NCI-H1436 treated with DMSO at 0.1 percent for 48 hours (cell line): Measurements from ENCODE around the gene HYAL2.
A peak's percentile ranks its signal among the peaks of the same experiment; 100 is the strongest.
"Not testable (repeated sequence)": the region's sequence is repeated elsewhere in the genome, so short reads cannot be mapped to it uniquely, and the experiment has no call there.

ENCODE experiments used
- DNase-seq: peaks from one replicate; lab custom pipeline; 2025; lab: John Stamatoyannopoulos, UW

Gene HYAL2

DNA sequence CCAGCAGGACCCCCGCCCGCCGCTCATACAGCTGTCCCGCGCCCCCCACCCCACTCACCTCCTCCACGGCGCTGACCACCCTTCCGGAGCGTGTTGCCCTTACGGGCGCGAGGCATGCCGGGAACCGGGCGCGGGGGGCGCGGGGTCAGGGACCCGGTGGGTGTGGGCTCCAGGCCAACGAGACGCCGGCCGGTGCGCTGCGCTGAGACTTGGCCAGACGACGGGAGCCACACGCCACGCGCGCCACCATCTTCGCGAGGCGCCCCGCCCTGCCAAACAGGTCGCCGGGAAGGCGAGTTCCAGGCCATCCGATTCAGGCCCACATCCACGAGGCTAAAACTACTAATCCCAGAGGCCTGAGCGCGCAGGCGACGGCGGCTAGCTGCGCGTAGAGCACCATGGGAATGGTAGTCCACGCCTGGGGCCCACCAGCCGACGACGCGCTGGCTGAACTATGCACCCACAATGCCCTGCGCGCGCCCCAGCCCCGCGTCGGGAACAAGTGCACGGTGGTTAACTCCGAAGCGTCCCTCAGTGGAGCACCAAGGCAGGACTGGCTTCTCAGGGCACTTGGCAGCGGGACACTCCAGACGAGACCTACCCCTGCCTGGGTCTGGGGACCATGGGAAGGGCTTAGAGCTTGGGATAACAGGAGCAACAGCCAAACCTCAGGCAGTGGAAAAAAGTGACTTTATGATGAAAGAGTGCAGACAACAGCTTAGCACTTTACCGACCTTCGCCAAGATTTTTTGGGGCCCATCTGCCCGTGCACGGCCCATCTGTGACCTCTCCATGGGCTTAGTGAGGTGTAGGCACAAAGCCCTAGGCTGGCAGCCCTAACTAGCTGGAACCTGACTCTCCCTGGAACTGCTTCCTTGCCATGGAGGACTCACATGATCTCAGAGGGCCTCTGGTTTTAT, 30.1 kb downstream of the HYAL2 start, which contains the start of gene IFRD2:
IFRD2 (minus strand) TSS at position 271 of the 920 bp plus-strand sequence; CDS start at position 116, 155 bp downstream.
- peak; percentile 64 for DNase-seq

DNA sequence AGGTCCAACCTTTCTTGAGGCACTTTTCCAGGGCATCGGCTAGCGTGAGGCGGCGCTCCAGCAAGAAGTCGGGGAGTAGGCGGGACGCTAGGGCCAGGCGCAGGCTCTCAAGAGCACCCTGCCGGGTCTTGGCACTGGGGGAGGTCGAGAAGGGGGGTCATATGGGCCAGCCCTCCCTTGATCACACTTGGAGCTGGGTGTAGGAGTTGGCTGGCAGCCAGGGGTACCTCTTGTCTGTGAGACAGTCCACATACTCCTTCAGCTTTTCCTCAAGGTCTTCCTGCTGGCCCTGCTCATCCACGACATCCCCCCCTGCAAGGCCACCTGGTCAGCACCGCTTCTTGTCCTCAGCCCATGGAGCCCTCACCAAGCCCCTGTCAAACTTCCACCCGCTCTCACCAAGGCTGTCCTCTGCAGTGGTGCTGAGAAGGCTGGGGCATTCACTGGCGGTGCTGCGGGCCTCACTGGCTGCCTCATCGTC, 32.3 kb downstream of the HYAL2 start:
- DNase-seq = no peak

DNA sequence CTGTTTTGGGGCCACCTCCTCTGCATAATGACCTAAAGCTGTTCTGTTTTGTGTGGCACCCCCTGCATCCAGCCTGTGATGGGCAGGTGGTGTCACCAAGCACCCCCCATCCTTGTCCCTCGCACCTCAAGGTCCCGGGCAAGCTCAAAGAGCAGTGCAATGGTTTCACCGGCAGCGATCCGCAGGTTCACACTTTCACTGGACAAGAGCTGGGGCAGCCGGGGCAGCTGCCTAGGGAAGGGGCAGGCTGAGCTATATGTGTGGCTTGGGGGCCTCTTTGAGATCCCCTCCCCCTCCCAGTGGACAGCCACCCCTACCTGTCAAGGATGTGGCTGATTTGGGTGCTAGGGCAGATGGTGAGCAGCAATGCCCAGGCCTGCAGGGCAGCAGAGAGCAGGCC, 33.4 kb downstream of the HYAL2 start:
- DNase-seq = no peak

DNA sequence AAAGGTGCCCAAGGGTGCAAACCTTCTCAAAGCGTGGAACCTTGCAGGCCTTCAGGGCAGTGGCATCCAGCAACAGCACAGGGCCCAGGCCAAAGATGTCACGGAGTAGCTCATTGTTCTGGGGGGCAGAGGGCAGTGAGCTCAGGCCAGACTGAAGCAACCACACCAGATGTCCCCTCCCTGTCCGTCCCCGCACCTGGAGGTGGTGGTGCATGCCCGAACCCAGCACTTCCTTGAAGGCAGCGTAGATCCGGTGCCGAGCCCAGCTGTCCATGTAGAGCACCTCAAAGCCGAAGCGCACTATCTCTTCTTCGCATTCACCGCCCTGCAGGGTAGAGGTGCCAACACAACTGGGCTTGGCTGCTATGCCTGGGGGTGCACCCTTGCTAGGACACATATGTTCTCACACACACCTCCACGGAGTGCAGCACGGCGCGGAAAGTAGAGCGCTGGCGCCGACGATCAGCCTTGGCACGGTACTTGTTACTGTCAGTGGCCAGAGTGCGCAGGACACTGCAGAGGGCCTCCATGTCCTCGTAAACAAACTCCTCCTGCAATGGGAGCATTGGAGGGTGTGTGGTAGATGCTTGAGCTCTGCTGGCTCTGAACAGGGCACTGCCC, 34.0 kb downstream of the HYAL2 start:
- DNase-seq = no peak

DNA sequence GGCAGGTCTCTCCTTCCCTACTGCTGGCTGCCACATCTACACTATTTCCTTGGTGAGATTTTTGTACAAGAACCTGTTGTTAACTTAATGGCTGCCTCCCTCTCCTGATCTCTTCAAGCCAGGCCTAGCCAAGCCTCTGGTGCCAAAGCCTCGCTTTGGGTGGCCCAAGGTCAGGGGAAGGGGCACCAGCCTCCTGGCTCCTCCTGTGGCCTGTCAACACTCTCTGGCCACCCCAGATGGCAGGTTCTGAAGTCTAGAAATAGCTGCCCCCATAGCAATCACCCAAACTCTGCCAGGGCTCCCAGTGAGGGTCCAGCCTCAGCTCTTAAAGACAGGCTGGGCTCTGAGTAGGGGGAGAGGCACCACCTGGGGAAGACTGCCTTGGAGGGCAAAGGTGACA, 35.3 kb downstream of the HYAL2 start:
- no peak for DNase-seq

DNA sequence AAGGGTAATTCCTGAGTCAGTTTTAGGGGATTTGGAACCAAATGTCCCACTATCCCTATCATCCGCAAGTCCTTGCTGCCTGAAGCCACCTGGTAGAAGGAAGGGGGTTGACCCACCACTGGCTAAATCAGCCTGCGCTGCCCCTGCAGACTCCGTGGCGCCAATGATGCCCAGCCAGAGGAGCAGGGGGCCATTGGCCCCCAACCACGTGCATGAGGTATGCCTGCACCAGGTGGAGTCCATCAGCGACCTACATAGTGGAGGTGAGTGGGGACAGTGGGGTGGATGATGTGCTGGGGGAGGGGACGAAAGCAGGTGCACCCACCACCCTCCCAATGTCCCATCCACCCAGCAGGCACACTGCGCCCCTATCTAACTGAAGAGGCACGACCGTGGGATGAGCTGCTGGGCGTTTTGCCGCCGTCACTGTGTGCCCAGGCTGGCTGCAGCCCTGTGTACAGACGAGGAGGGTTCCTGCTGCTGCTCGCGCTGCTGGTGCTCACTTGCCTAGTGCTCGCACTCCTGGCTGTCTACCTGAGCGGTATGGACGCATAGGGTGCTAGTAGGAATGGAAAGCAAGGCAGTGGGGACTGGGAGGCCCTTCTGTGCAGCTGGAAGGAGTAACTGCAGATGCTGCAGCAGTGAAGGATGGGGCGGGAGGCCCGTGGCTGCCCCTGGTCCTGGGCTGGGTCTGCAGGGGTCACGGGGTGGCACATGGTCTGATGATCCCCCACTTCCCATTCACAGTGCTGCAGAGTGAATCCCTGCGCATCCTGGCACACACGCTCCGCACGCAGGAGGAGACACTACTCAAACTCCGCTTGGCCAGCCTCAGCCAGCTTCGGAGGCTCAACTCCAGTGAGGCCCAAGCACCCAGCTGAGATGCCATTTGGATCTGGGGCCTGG, 36.0 kb downstream of the HYAL2 start:
- no peak for DNase-seq

DNA sequence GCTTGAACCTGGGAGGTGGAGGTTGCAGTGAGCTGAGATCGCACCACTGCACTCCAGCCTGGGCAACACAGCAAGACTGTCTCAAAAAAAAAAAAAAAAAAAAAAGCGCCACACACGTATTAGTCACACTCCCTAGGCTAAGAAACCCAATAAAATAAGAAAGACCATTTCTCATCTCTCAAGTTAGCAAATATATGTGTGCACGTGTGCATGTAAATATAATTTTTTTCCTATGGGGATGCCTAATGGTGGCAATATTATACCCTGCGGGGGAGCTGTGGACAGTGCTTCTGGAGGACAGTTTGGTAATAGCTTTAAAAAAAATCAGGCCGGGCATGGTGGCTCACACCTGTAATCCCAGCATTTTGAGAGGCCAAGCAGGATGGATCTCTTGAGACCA, 38.4 kb downstream of the HYAL2 start:
- DNase-seq = not testable (repeated sequence)

DNA sequence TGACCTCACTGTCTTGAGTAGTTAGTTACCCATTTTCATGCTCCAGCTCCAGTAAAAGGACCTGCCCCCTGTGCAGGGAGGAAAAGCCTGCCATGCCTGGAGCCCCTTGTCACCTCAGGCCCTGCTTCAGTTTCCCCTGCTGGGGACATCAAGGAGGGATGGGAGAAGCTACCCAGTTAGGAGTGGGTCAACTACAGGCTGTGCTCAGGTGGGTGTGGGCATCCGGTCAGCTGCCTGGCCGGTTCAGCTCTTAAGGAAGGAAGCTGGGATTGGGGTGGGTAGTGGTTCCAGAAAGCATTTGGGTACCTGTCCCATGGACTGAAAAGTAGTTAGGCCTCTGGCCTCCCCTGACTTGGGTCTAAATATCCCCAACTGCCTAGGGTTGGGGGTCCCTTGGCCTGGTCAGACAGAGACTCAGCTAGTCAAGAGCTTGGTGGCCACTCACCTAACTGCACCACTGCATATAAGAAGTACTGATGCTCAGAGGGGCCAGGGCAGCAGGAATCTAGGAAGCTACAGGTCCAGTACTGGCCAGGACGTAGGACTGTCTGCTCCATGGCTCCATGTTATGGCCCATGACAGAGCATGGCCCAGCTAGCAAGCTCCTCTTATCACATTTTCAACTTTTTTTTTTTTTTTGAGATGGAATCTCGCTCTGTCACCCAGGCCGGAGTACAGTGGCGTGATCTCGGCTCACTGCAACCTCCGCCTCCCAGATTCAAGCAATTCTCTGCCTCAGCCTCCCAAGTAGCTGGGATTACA, 43.1 kb downstream of the HYAL2 start:
- no peak for DNase-seq

DNA sequence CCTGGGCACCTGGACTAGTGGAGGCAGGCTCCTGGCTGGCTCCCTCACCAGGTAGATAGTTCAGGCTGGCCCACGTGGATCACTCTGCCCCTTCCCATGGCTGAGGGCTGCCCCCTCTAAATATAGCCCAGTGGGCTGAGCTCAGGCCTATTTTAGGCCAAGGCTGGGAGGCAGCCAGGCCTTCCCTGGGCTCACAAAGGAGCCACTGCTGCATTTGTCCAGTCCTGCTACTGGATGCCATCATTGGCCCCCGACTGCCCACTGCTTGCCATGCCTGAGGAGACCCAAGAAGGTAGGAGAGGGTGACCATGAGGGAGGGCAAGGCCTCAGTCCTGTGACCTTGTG, 43.7 kb downstream of the HYAL2 start, which contains the start of gene LSMEM2:
LSMEM2 (plus strand) TSS at position 208 of the 345 bp plus-strand sequence; CDS start at position 235, 27 bp downstream.
- no peak for DNase-seq

DNA sequence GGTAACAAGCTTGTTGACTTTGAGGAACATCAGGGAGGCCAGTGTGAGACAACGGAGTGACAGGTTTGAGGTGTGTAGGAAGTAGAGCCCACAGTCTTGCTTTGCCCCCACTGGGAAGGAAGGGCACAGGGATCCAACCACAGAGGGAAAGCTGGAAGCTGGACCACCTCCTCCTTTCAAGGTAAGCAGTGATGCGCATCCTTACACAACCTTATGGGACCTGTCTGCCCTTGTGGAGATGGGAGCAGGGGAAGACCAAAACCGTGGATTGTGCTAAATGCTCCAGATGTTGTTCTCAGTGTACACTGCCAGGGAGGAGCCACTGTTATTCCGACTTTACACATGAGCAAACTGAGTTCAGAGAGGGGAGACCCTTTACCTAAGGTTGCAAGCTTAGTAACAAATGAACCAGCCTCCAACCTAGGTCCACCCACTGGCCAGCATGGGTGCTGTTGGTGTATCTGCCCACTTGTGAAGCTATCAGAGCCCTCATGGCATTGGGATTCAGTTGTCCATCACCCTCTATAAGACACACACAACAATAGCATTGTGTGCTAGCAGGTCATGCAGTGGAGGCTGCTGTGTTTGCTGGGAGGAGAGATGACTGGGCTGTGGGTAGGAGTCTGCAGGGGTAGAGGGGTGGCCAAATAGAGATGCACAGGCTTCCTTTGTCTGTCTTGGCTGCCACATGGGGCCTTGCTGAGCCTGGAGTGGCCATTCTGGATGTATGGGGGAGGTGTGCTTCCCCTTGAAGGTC, 44.2 kb downstream of the HYAL2 start:
- no peak for DNase-seq

DNA sequence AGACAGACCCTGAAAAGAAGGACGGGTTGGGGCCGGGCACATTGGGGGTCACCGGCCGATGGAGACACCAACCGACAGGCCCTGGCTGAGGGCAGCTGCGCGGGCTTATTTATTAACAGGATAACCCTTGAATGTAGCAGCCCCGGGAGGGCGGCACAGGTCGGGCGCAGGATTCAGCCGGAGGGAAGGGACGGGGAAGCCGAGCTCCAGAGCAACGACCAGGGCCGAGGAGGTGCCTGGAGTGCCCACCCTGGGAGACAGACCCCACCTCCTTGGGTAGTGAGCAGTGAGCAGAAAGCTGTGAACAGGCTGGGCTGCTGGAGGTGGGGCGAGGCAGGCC, 45.8 kb downstream of the HYAL2 start:
- no peak for DNase-seq

DNA sequence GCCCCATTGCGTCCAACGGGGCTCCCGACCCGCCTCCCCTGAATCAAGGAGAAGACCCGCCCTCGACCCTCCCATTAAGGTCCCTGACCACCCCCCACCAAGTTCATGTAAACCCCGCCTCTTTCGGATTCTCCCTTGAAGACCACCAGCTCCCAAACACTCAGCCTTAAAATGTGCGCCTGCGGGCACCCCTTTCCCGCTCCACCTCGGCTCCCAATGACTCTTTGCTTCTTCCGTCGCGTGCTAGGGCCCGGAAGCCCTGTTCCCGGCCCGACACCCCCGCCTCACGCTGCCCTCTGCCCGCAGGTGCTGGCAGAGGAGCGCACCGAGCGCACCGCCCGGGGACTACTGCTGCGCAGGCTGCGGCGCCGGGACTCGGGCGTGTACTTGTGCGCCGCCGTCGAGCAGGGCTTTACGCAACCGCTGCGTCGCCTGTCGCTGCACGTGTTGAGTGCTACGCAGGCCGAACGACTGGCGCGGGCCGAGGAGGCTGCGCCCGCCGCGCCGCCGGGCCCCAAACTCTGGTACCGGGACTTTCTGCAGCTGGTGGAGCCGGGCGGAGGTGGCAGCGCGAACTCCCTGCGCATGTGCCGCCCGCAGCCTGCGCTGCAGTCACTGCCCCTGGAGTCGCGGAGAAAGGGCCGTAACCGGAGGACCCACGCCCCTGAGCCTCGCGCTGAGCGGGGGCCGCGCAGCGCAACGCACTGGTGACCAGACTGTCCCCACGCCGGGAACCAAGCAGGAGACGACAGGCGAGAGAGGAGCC, 46.4 kb downstream of the HYAL2 start:
- no peak for DNase-seq

DNA sequence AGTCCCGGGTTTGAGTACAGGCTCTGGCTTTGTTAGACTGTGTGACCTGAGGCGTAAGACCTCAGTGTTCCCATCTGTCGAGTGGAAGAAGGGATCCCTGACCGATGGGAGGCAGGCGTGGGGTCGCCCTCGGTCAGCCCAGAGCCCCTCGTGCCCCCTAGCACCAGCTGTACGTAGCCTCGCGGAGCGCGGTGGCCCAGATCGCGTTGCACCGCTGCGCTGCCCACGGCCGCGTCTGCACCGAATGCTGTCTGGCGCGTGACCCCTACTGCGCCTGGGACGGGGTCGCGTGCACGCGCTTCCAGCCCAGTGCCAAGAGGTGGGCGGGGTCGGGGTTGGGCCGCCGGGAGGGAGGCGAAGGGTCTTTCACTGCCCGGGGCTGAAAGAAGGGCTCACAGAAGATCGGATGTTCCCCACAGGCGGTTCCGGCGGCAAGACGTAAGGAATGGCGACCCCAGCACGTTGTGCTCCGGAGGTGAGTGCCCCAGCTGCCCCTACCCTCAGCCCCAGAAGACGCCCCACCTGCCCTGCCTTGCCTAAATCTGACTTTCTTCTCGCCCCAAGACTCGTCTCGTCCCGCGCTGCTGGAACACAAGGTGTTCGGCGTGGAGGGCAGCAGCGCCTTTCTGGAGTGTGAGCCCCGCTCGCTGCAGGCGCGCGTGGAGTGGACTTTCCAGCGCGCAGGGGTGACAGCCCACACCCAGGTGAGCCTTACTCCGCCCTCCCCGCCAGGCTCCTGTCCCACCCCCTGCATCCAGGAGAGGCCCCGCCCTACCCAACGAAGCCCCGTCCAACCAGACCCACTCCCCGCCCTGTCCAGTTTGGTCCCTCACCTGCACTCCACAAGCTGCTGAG, 47.2 kb downstream of the HYAL2 start:
- no peak for DNase-seq

DNA sequence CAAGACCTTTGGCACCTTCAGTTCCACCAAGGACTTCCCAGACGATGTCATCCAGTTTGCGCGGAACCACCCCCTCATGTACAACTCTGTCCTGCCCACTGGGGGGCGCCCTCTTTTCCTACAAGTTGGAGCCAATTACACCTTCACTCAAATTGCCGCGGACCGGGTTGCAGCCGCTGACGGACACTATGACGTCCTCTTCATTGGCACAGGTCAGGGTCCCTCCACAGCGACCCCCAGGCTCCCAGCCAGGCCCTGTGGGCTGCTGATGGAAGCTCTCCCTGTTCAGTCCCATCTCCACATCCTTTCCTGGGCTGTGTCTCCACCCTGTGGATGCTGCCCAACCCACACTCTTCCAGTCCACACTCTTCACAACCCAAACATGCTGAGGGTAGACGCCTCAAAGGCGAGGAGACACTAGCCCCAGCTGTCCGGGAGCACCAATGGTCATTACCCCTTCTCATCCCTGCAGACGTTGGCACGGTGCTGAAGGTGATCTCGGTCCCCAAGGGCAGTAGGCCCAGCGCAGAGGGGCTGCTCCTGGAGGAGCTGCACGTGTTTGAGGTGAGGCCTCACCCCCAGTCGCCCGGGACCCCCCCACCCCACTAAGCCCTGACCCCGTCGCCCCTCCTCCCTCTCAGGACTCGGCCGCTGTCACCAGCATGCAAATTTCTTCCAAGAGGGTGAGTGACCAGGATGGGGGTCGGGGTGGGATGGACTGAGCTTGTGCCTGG, 48.0 kb downstream of the HYAL2 start:
- no peak for DNase-seq

DNA sequence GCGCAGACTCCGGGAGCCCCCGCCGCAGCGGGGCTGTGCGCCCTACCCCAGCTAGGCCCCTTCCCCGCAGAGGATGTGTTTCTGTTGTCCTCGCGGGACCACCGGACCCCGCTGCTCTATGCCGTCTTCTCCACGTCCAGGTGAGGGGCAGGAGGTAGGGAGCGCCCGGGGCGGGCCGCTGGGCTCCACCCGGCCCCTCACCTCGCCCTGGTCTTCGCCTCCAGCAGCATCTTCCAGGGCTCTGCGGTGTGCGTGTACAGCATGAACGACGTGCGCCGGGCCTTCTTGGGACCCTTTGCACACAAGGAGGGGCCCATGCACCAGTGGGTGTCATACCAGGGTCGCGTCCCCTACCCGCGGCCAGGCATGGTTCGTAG, 48.9 kb downstream of the HYAL2 start:
- no peak for DNase-seq

DNA sequence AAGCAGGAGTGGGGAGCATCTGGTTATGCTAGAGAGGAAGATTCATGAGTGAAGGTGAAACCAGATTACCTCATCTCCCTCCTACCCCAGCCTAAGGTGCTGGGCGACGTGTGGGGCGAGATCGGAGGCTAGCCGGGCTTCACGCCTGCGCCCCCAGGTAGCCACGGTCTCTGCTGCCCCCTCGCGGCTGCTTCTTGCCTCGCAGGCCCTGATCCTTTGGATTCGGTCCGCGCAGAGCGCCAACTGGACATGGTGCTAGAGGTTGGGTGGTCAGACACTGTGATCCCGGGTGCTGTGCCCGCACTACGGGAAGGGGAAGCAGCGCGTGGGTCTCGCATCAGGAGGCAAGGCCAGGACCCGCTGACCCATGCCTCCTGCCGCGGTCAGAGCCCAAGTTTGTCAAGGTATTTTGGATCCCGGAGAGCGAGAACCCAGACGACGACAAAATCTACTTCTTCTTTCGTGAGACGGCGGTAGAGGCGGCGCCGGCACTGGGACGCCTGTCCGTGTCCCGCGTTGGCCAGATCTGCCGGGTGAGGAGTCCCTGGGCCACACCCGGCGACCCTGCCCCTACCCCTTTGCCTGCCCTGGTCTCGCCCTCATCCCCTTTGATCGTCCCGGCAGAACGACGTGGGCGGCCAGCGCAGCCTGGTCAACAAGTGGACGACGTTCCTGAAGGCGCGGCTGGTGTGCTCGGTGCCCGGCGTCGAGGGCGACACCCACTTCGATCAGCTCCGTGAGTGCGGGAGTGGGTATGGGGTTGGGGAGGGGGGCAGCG, 49.4 kb downstream of the HYAL2 start:
- no peak for DNase-seq

DNA sequence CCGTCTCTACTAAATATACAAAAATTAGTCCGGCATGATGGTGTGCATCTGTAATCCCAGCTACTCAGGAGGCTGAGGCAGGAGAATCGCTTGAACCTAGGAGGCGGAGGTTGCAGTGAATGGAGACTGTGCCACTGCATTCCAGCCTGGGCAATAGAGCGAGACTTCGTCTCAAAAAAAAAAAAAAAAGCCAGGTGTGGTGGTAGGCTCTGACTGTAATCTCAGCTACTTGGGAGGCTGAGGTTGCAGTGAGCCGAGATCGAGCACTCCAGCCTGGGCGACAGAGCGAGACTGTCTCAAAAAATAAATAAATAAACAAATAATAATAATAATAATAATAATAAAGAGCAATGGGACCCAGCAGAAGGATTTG, 50.0 kb downstream of the HYAL2 start:
- not testable (repeated sequence) for DNase-seq
